A673 (cell line): ENCODE measurements around the gene ITFG1.

Source experiments
- EZH2 ChIP-seq: fragments of 200-600 bp; sonication (generic); IDR thresholded peaks from 2 replicates; pipeline ENCODE4 v1.6.1; 2017; ENCODE audit warnings: borderline replicate concordance, low read depth, mild to moderate bottlenecking, mixed read lengths, antibody characterized with exemption, low read length; ENCODE audit not compliant: poor library complexity, severe bottlenecking
- TF ChIP-seq, protein P1 (sequence below): fragments of 300-800, 200-600 bp; sonication (generic); conservative IDR thresholded peaks from 2 replicates; pipeline ENCODE4 v1.5.1; 2017; ENCODE audit warnings: low read depth, mild to moderate bottlenecking, antibody characterized with exemption, low read length, moderate library complexity, mixed read lengths

DNA sequence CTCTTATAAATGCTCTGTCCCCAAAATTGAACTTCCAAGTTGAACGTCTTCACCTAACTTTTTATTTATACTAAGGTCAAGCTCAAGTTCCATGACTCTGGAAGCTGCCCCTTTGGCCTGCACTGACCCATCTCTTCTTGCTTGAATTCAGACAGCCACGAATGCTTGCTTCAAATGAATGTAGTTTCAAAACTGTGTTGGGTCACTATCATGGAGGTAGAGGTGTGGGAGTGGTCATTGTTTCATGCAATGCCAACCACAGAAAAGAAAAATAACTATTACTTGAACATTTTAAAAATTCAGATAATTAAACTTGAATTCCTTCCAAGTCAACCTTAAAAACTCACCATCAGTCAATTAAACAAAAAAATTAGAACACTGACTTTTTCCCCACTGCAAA lies 2.5 kb downstream of the ITFG1 start:
- TF ChIP-seq, protein P1, sequence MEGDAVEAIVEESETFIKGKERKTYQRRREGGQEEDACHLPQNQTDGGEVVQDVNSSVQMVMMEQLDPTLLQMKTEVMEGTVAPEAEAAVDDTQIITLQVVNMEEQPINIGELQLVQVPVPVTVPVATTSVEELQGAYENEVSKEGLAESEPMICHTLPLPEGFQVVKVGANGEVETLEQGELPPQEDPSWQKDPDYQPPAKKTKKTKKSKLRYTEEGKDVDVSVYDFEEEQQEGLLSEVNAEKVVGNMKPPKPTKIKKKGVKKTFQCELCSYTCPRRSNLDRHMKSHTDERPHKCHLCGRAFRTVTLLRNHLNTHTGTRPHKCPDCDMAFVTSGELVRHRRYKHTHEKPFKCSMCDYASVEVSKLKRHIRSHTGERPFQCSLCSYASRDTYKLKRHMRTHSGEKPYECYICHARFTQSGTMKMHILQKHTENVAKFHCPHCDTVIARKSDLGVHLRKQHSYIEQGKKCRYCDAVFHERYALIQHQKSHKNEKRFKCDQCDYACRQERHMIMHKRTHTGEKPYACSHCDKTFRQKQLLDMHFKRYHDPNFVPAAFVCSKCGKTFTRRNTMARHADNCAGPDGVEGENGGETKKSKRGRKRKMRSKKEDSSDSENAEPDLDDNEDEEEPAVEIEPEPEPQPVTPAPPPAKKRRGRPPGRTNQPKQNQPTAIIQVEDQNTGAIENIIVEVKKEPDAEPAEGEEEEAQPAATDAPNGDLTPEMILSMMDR = no peak
- no peak for TF ChIP-seq EZH2
